Measurements from ENCODE around the gene CPEB4.
A peak's percentile ranks its signal among the peaks of the same experiment; 100 is the strongest.

Gene CPEB4

DNA sequence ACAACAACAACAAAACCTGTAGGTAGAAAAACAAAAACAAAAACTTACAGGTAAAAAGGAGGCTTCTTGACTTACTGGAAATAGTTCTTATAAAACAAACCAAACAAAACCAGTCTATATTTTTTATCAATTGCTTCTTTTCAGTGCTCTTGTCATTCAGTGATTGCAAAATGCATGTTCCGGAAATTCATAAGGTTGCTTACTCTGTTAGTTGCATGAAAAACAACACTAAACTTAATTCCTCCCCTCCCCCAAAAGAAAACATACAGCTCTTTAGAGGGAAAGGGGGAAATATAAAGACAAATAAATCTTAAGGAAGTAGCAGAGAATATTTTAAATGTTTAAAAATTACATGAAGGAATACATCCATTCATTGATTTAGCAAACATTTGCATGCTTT lies 19.1 kb downstream of the CPEB4 start:
- H2BK15ac ChIP-seq (ENCODE audit: low read depth, poor library complexity, severe bottlenecking) = no peak overlapping the region
- no peak overlapping the region for H2AK5ac ChIP-seq (ENCODE audit: low read length, severe bottlenecking)
- H3K18ac ChIP-seq (ENCODE audit: low read depth in 1 of 2, low read length in 2 of 2) = no peak overlapping the region
- H4K8ac ChIP-seq (ENCODE audit: low read length) = no peak overlapping the region
- H3K36me3 ChIP-seq (ENCODE audit: control insufficient read depth in 1 of 2, insufficient read depth in 2 of 2, low read depth in 1 of 2, low read length in 2 of 2) = peaks cover 3 to 17% of the 10 kb centered on the region in 2 experiments
- no peak overlapping the region for H2BK5ac ChIP-seq (ENCODE audit: low read depth, low read length, poor library complexity, severe bottlenecking)
- no peaks in the 10 kb centered on the region for H3K9me3 ChIP-seq (ENCODE audit: control insufficient read depth, low read length)
- H3K4me1 ChIP-seq (ENCODE audit: control insufficient read depth, insufficient read depth, low read depth, low read length) = peaks cover 2% of the 10 kb centered on the region
- no peak overlapping the region for H2BK12ac ChIP-seq (ENCODE audit: low read length in 2 of 2)
- no peak overlapping the region for H3K23ac ChIP-seq (ENCODE audit: low read length in 2 of 2)
- H3K79me1 ChIP-seq (replicated peaks; ENCODE audit: low read length, poor library complexity, severe bottlenecking) = no peaks in the 10 kb centered on the region
- WGBS = no CpG with 5 or more reads among the region's 1 CpG
- H4K91ac ChIP-seq (ENCODE audit: low read length) = no peak overlapping the region
- no peaks in the 10 kb centered on the region for H3K27me3 ChIP-seq (ENCODE audit: control insufficient read depth in 1 of 2, insufficient read depth in 1 of 2, low read length in 2 of 2)
- H3K4me3 ChIP-seq (ENCODE audit: insufficient read depth in 1 of 2, low read depth in 1 of 2, low read length in 2 of 2) = no peak overlapping the region
- DNase-seq = no peak
- no peak overlapping the region for H3K4me2 ChIP-seq (ENCODE audit: low read length, poor library complexity, severe bottlenecking)
- H3K14ac ChIP-seq (ENCODE audit: low read length in 2 of 2) = no peak overlapping the region
- no peak overlapping the region for H2BK120ac ChIP-seq (ENCODE audit: low read depth, low read length)
- no peak overlapping the region for H3K9ac ChIP-seq (ENCODE audit: low read length)
- no peak overlapping the region for H2AFZ ChIP-seq (ENCODE audit: low read depth, low read length)
- H3K27ac ChIP-seq (ENCODE audit: low read length, poor library complexity, severe bottlenecking) = no peak overlapping the region
- no peak overlapping the region for H3K4ac ChIP-seq (ENCODE audit: low read depth in 1 of 2, low read length in 2 of 2)

DNA sequence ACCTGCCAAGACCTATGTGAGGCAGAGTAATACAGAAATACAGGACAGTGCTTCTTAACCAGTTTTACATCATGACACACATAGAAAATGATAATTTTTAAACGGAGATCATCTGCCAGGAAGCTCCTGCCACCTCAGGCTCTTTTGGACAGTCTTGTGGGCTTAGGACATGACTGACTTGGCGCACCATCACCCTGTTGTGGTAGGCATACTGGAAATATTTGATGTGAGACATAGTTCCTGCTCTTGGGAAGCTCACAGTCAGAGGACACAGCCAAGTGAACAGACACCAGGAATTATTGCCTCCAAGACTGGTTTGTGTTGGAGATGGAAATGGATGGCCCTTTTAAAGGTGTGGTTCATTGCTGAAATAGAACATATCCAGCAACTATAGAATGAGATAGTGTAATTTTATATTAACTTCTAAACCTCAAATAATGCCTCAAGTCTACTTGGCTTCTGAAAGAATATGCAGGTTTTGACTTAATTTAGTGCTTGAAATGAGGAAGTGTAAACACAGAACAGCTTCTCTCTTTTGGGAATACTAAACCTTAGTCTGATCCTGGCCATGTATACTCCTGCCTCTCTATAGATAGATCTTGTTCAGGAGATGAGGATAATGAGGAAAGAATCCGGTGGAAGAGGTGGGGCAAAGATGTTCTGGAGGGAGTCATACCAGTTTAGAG lies 19.7 kb downstream of the CPEB4 start:
- Histone ChIP-seq H3K27ac (ENCODE audit: low read length, poor library complexity, severe bottlenecking) (no peak overlapping the region), H3K9me3 (ENCODE audit: control insufficient read depth, low read length) (no peaks in the 10 kb centered on the region), H3K18ac (ENCODE audit: low read depth in 1 of 2, low read length in 2 of 2) (no peak overlapping the region), H3K4me2 (ENCODE audit: low read length, poor library complexity, severe bottlenecking) (no peak overlapping the region), H3K36me3 (ENCODE audit: control insufficient read depth in 1 of 2, insufficient read depth in 2 of 2, low read depth in 1 of 2, low read length in 2 of 2) (peaks cover 6 to 20% of the 10 kb centered on the region in 2 experiments), H3K14ac (ENCODE audit: low read length in 2 of 2) (no peak overlapping the region), H2AFZ (ENCODE audit: low read depth, low read length) (no peak overlapping the region), H2BK15ac (ENCODE audit: low read depth, poor library complexity, severe bottlenecking) (no peak overlapping the region), H2AK5ac (ENCODE audit: low read length, severe bottlenecking) (no peak overlapping the region), H3K4me3 (ENCODE audit: insufficient read depth in 1 of 2, low read depth in 1 of 2, low read length in 2 of 2) (no peak overlapping the region), H3K9ac (ENCODE audit: low read length) (no peak overlapping the region), H4K91ac (ENCODE audit: low read length) (no peak overlapping the region), H3K23ac (ENCODE audit: low read length in 2 of 2) (no peak overlapping the region), H2BK5ac (ENCODE audit: low read depth, low read length, poor library complexity, severe bottlenecking) (no peak overlapping the region), H3K4me1 (ENCODE audit: control insufficient read depth, insufficient read depth, low read depth, low read length) (peaks cover 2% of the 10 kb centered on the region), H2BK120ac (ENCODE audit: low read depth, low read length) (no peak overlapping the region), H4K8ac (ENCODE audit: low read length) (no peak overlapping the region), H2BK12ac (ENCODE audit: low read length in 2 of 2) (no peak overlapping the region), H3K4ac (ENCODE audit: low read depth in 1 of 2, low read length in 2 of 2) (no peak overlapping the region), H3K27me3 (ENCODE audit: control insufficient read depth in 1 of 2, insufficient read depth in 1 of 2, low read length in 2 of 2) (no peaks in the 10 kb centered on the region), H3K79me1 (replicated peaks; ENCODE audit: low read length, poor library complexity, severe bottlenecking) (peaks cover 2% of the 10 kb centered on the region)
- WGBS = 70% methylated on average over 2 of the region's 3 CpGs
- no peak for DNase-seq

DNA sequence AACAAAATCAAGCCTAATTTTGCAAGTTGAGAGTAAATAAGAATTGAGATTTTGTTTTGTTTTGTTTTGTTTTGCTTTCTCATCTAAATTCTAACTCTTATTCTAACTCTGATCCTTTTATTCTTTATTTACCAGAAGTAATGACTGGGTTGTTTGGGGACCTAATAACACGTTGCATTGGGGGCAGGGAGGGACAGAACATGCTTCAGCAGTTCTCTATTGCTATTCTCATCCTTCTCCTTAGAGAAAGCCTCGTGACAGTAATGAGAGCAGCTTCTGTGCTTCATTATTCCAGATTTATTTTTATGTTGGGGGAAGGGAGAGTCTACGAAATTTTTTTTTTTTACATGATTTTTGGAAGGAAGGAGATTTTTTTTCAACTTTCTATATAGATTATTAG lies 21.1 kb downstream of the CPEB4 start:
- Histone ChIP-seq H3K23ac (ENCODE audit: low read length in 2 of 2) (no peak overlapping the region), H2AK5ac (ENCODE audit: low read length, severe bottlenecking) (no peak overlapping the region), H3K9ac (ENCODE audit: low read length) (peak overlapping the region; percentile 17), H3K4me2 (ENCODE audit: low read length, poor library complexity, severe bottlenecking) (no peak overlapping the region), H4K91ac (ENCODE audit: low read length) (no peak overlapping the region), H4K8ac (ENCODE audit: low read length) (no peak overlapping the region), H3K14ac (ENCODE audit: low read length in 2 of 2) (no peak overlapping the region), H2AFZ (ENCODE audit: low read depth, low read length) (no peak overlapping the region), H2BK5ac (ENCODE audit: low read depth, low read length, poor library complexity, severe bottlenecking) (no peak overlapping the region), H3K4ac (ENCODE audit: low read depth in 1 of 2, low read length in 2 of 2) (no peak overlapping the region), H3K18ac (ENCODE audit: low read depth in 1 of 2, low read length in 2 of 2) (no peak overlapping the region), H3K36me3 (ENCODE audit: control insufficient read depth in 1 of 2, insufficient read depth in 2 of 2, low read depth in 1 of 2, low read length in 2 of 2) (peaks cover 6 to 31% of the 10 kb centered on the region in 2 experiments), H3K4me1 (ENCODE audit: control insufficient read depth, insufficient read depth, low read depth, low read length) (peaks cover 2% of the 10 kb centered on the region), H3K4me3 (ENCODE audit: insufficient read depth in 1 of 2, low read depth in 1 of 2, low read length in 2 of 2) (no peak overlapping the region), H3K27ac (ENCODE audit: low read length, poor library complexity, severe bottlenecking) (no peak overlapping the region), H3K9me3 (ENCODE audit: control insufficient read depth, low read length) (no peaks in the 10 kb centered on the region), H2BK120ac (ENCODE audit: low read depth, low read length) (no peak overlapping the region), H3K79me1 (replicated peaks; ENCODE audit: low read length, poor library complexity, severe bottlenecking) (peaks cover 2% of the 10 kb centered on the region), H2BK15ac (ENCODE audit: low read depth, poor library complexity, severe bottlenecking) (no peak overlapping the region), H3K27me3 (ENCODE audit: control insufficient read depth in 1 of 2, insufficient read depth in 1 of 2, low read length in 2 of 2) (no peaks in the 10 kb centered on the region), H2BK12ac (ENCODE audit: low read length in 2 of 2) (no peak overlapping the region)
- no peak for DNase-seq
- WGBS = 33% methylated on average over 1 of the region's 3 CpGs

- Histone ChIP-seq H2BK15ac (ENCODE audit: low read depth, poor library complexity, severe bottlenecking) (no peak overlapping the region), H3K36me3 (ENCODE audit: control insufficient read depth in 1 of 2, insufficient read depth in 2 of 2, low read depth in 1 of 2, low read length in 2 of 2) (peaks cover 9 to 32% of the 10 kb centered on the region in 2 experiments), H3K4me3 (ENCODE audit: insufficient read depth in 1 of 2, low read depth in 1 of 2, low read length in 2 of 2) (no peak overlapping the region), H2BK5ac (ENCODE audit: low read depth, low read length, poor library complexity, severe bottlenecking) (no peak overlapping the region), H3K79me1 (replicated peaks; ENCODE audit: low read length, poor library complexity, severe bottlenecking) (peaks cover 5% of the 10 kb centered on the region), H3K27ac (ENCODE audit: low read length, poor library complexity, severe bottlenecking) (no peak overlapping the region), H3K4me1 (ENCODE audit: control insufficient read depth, insufficient read depth, low read depth, low read length) (peaks cover 2% of the 10 kb centered on the region), H3K9ac (ENCODE audit: low read length) (no peak overlapping the region), H3K27me3 (ENCODE audit: control insufficient read depth in 1 of 2, insufficient read depth in 1 of 2, low read length in 2 of 2) (no peaks in the 10 kb centered on the region), H3K18ac (ENCODE audit: low read depth in 1 of 2, low read length in 2 of 2) (no peak overlapping the region), H3K14ac (ENCODE audit: low read length in 2 of 2) (no peak overlapping the region), H2BK12ac (ENCODE audit: low read length in 2 of 2) (no peak overlapping the region), H4K91ac (ENCODE audit: low read length) (no peak overlapping the region), H3K4ac (ENCODE audit: low read depth in 1 of 2, low read length in 2 of 2) (no peak overlapping the region), H2BK120ac (ENCODE audit: low read depth, low read length) (no peak overlapping the region), H3K23ac (ENCODE audit: low read length in 2 of 2) (no peak overlapping the region), H2AFZ (ENCODE audit: low read depth, low read length) (no peak overlapping the region), H2AK5ac (ENCODE audit: low read length, severe bottlenecking) (no peak overlapping the region), H4K8ac (ENCODE audit: low read length) (no peak overlapping the region), H3K9me3 (ENCODE audit: control insufficient read depth, low read length) (no peaks in the 10 kb centered on the region), H3K4me2 (ENCODE audit: low read length, poor library complexity, severe bottlenecking) (no peak overlapping the region)
- WGBS = 71% methylated on average over 2 of the region's 3 CpGs
- no peak for DNase-seq
These were observed 22.1 kb downstream of the CPEB4 start for GRCh38 chr5:173910215-173910614.
